HS-5 (cell line): ENCODE results near the gene CLTCL1.

Experiments used
- DNase-seq: peaks from one replicate; pipeline ENCODE4 v3.0.0-alpha.2; 2012; ENCODE audit warnings: low read depth

The CLTCL1 gene

DNA sequence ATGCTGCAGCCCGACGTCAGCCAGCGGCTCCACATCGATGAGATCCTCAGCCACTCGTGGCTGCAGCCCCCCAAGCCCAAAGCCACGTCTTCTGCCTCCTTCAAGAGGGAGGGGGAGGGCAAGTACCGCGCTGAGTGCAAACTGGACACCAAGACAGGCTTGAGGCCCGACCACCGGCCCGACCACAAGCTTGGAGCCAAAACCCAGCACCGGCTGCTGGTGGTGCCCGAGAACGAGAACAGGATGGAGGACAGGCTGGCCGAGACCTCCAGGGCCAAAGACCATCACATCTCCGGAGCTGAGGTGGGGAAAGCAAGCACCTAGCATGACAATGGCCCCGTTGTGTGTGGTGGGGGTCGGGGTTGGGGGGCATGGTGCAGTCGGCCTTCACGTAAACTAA lies 159.4 kb downstream of the CLTCL1 start:
- no peak for DNase-seq

DNA sequence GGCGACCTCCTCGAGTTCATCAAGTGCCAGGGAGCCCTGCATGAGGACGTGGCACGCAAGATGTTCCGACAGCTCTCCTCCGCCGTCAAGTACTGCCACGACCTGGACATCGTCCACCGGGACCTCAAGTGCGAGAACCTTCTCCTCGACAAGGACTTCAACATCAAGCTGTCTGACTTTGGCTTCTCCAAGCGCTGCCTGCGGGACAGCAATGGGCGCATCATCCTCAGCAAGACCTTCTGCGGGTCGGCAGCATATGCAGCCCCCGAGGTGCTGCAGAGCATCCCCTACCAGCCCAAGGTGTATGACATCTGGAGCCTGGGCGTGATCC lies 159.9 kb downstream of the CLTCL1 start:
- no peak for DNase-seq

DNA sequence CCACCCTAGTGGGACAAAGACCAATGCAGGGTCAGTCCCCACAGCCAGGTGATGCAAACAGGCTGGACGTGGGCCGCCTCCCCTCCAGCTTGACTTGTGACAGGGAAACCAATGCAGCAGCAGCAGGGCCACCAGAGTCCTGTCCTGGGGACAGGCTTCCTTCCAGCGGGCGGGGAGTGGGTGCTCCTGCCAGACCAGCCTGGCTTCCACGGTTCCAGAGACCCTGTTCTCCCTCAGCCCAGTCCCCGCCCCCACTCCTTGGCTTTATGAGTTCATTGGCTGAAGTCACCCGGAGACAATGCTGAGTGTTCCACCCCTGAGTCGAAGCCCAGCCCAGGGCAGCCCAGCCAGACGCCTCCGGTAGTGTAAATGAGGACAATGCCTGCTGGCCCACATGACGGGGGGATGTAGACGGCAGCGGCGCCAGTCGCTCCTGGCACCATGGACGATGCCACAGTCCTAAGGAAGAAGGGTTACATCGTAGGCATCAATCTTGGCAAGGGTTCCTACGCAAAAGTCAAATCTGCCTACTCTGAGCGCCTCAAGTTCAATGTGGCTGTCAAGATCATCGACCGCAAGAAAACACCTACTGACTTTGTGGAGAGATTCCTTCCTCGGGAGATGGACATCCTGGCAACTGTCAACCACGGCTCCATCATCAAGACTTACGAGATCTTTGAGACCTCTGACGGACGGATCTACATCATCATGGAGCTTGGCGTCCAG lies 160.4 kb downstream of the CLTCL1 start, which contains the start of gene TSSK2:
TSS of gene TSSK2 (plus strand) at position 350 of the 726 bp plus-strand sequence. CDS start at position 442, 92 bp downstream.
- DNase-seq = no peak

DNA sequence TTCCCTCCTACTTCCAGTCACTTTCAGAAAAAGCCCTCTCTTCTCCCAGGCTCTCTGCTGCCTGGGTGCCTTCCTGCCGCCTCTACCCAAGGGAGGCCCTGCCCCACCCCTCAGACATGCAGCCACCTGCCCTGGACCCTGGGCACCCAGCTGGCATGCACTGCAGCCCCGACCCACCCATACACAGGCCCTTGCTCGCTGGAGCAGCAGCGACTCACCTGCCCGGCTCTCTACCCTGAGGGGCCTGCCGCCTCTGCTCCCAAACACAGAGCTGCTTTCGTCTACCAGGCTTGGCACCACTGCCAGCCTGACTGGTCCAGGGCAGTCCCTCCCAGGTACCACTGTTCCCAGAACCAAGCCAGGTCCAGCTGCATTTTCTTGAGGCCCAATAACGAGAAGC lies 161.6 kb downstream of the CLTCL1 start:
- no peak for DNase-seq
